Measurements from ENCODE around the gene TMA16. TPM values are rescaled to one million over a fixed set of nuclear protein-coding genes. Genes with fewer than 3 reads are reported as not detected.

The TMA16 gene
- total RNA-seq, 1 donor from 2014 or later = 22.2 TPM

GRCh38 chr4:163505374-163505773, 10.9 kb downstream of the TMA16 start:
- DNase-seq (ENCODE audit: low spot score) = no peak
- no peak for TF ChIP-seq CTCF (IDR thresholded peaks at IDR 0.05)
- no peaks in the 10 kb centered on the region for H3K27me3 Mint-ChIP-seq (ENCODE audit: low read depth)
- H3K27ac Mint-ChIP-seq (ENCODE audit: unreplicated experiment) = no peak overlapping the region
- no peaks in the 10 kb centered on the region for H3K9me3 Mint-ChIP-seq (ENCODE audit: low read depth)
- H3K36me3 Mint-ChIP-seq (ENCODE audit: low read depth) = peaks cover 5% of the 10 kb centered on the region
- no peak overlapping the region for H3K4me3 Mint-ChIP-seq (ENCODE audit: unreplicated experiment)
- peaks cover 48% of the 10 kb centered on the region for H3K4me1 Mint-ChIP-seq (ENCODE audit: low read depth)

GRCh38 chr4:163515198-163515597, 20.7 kb downstream of the TMA16 start:
- Mint-ChIP-seq H3K27me3 (ENCODE audit: low read depth) (no peaks in the 10 kb centered on the region), H3K9me3 (ENCODE audit: low read depth) (no peaks in the 10 kb centered on the region), H3K4me3 (ENCODE audit: unreplicated experiment) (no peak overlapping the region), H3K27ac (ENCODE audit: unreplicated experiment) (no peak overlapping the region), H3K36me3 (ENCODE audit: low read depth) (peaks cover 42% of the 10 kb centered on the region), H3K4me1 (ENCODE audit: low read depth) (no peaks in the 10 kb centered on the region)
- TF ChIP-seq CTCF (IDR thresholded peaks at IDR 0.05) = no peak
- no peak for DNase-seq (ENCODE audit: low spot score)

GRCh38 chr4:163523791-163524365, 29.4 kb downstream of the TMA16 start:
- Mint-ChIP-seq H3K4me1 (ENCODE audit: low read depth) (peaks cover 5% of the 10 kb centered on the region), H3K27ac (ENCODE audit: unreplicated experiment) (no peak overlapping the region), H3K27me3 (ENCODE audit: low read depth) (no peaks in the 10 kb centered on the region), H3K36me3 (ENCODE audit: low read depth) (peaks cover 31% of the 10 kb centered on the region), H3K9me3 (ENCODE audit: low read depth) (no peaks in the 10 kb centered on the region), H3K4me3 (ENCODE audit: unreplicated experiment) (no peak overlapping the region)
- TF ChIP-seq CTCF (IDR thresholded peaks at IDR 0.05) = no peak
- DNase-seq (ENCODE audit: low spot score) = no peak

GRCh38 chr4:163525982-163526381, 31.5 kb downstream of the TMA16 start:
- H3K27ac Mint-ChIP-seq (ENCODE audit: unreplicated experiment) = no peak overlapping the region
- DNase-seq (ENCODE audit: low spot score) = no peak
- peaks cover 5% of the 10 kb centered on the region for H3K4me1 Mint-ChIP-seq (ENCODE audit: low read depth)
- no peaks in the 10 kb centered on the region for H3K9me3 Mint-ChIP-seq (ENCODE audit: low read depth)
- no peaks in the 10 kb centered on the region for H3K27me3 Mint-ChIP-seq (ENCODE audit: low read depth)
- H3K4me3 Mint-ChIP-seq (ENCODE audit: unreplicated experiment) = no peak overlapping the region
- H3K36me3 Mint-ChIP-seq (ENCODE audit: low read depth) = peaks cover 27% of the 10 kb centered on the region
- TF ChIP-seq CTCF (IDR thresholded peaks at IDR 0.05) = no peak

- peaks cover 31% of the 10 kb centered on the region for H3K36me3 Mint-ChIP-seq (ENCODE audit: low read depth)
- no peak overlapping the region for H3K27ac Mint-ChIP-seq (ENCODE audit: unreplicated experiment)
- DNase-seq (ENCODE audit: low spot score) = no peak
- H3K27me3 Mint-ChIP-seq (ENCODE audit: low read depth) = no peaks in the 10 kb centered on the region
- TF ChIP-seq CTCF (IDR thresholded peaks at IDR 0.05) = no peak
- no peaks in the 10 kb centered on the region for H3K9me3 Mint-ChIP-seq (ENCODE audit: low read depth)
- H3K4me3 Mint-ChIP-seq (ENCODE audit: unreplicated experiment) = no peak overlapping the region
- H3K4me1 Mint-ChIP-seq (ENCODE audit: low read depth) = peaks cover 5% of the 10 kb centered on the region
These were observed 32.7 kb downstream of the TMA16 start for GRCh38 chr4:163527172-163527571.

Data from chondrocyte (in vitro differentiated cells).